Keratinocyte (primary cell): Measurements from ENCODE around the gene HIVEP2. TPM values are rescaled to one million over a fixed set of nuclear protein-coding genes. Genes with fewer than 3 reads are reported as not detected.

ENCODE experiments used
- DNase-seq: peaks from one replicate; pipeline ENCODE4 v3.0.0-alpha.2; 2011; ENCODE audit warnings: low read depth, missing footprints, low spot score
- FAIRE-seq: peaks from 2 replicates; lab custom pipeline; 2011; peaks lifted over from hg19 to GRCh38; lab: Jason Lieb, UNC
- H2AFZ ChIP-seq: 2 replicates; pipeline ENCODE4 v1.6.0; 2012; ENCODE audit warnings: low read length, control low read depth, inconsistent platforms; ENCODE audit not compliant: control insufficient read depth
- H3K27ac ChIP-seq: 2 replicates; pipeline ENCODE4 v1.5.1; 2011; ENCODE audit warnings: low read length; ENCODE audit not compliant: control insufficient read depth, insufficient read depth
- H3K27me3 ChIP-seq: 3 replicates; pipeline ENCODE4 v1.6.0; 2011; ENCODE audit warnings: low read length; ENCODE audit not compliant: control insufficient read depth, insufficient read depth; ENCODE audit errors: extremely low read depth
- H3K36me3 ChIP-seq, 2 experiments: 2 replicates in 1 of 2; 3 replicates in 1 of 2; pipeline ENCODE4 v1.5.1; 2011; ENCODE audit warnings: low read length in 2 of 2, mild to moderate bottlenecking in 1 of 2; ENCODE audit not compliant: control insufficient read depth in 2 of 2, insufficient read depth in 2 of 2; ENCODE audit errors: extremely low read depth in 1 of 2
- H3K4me1 ChIP-seq: 3 replicates; pipeline ENCODE4 v1.5.1; 2011; ENCODE audit warnings: low read length; ENCODE audit not compliant: control insufficient read depth, insufficient read depth; ENCODE audit errors: extremely low read depth
- H3K4me2 ChIP-seq: 3 replicates; pipeline ENCODE4 v1.6.0; 2011; ENCODE audit warnings: low read depth, low read length; ENCODE audit not compliant: control insufficient read depth, insufficient read depth; ENCODE audit errors: extremely low read depth
- H3K4me3 ChIP-seq, 3 experiments: fragments of 200-600 bp in 1 of 3; sonication (generic) in 1 of 3; 2 replicates in 2 of 3; 3 replicates in 1 of 3; pipeline ENCODE4 v1.5.1; 2011 to 2016; ENCODE audit warnings: low read length in 3 of 3, mild to moderate bottlenecking in 3 of 3, control low read depth in 2 of 3, inconsistent platforms in 1 of 3, low read depth in 1 of 3, mixed read lengths in 1 of 3, mixed run types in 1 of 3, moderate library complexity in 1 of 3; ENCODE audit not compliant: control insufficient read depth in 2 of 3, insufficient read depth in 2 of 3; ENCODE audit errors: extremely low read depth in 1 of 3
- H3K79me2 ChIP-seq: 2 replicates; pipeline ENCODE4 v1.6.0; 2012; ENCODE audit warnings: low read length; ENCODE audit not compliant: control insufficient read depth, insufficient read depth
- H3K9ac ChIP-seq: 3 replicates; pipeline ENCODE4 v1.6.0; 2011; ENCODE audit warnings: low read length; ENCODE audit not compliant: control insufficient read depth, insufficient read depth; ENCODE audit errors: extremely low read depth
- H3K9me1 ChIP-seq: 3 replicates; pipeline ENCODE4 v1.6.0; 2011; ENCODE audit warnings: low read length; ENCODE audit not compliant: control insufficient read depth, insufficient read depth; ENCODE audit errors: extremely low read depth
- H3K9me3 ChIP-seq: 2 replicates; pipeline ENCODE4 v1.5.1; 2012; ENCODE audit warnings: low read depth, low read length; ENCODE audit not compliant: control insufficient read depth
- H4K20me1 ChIP-seq: 3 replicates; pipeline ENCODE4 v1.6.0; 2011; ENCODE audit warnings: low read length; ENCODE audit not compliant: control insufficient read depth, insufficient read depth; ENCODE audit errors: extremely low read depth
- CTCF ChIP-seq, 3 experiments: IDR thresholded peaks in 1 of 3; conservative IDR thresholded peaks in 1 of 3; optimal IDR thresholded peaks in 1 of 3; 2 replicates in 2 of 3; 3 replicates in 1 of 3; pipeline versions ENCODE3 to v1.5.1; 2011; ENCODE audit warnings: low read length in 3 of 3, mild to moderate bottlenecking in 3 of 3, moderate library complexity in 2 of 3, control low read depth in 1 of 3, inconsistent platforms in 1 of 3; ENCODE audit not compliant: insufficient read depth in 2 of 3; ENCODE audit errors: extremely low read depth in 1 of 3
- EZH2 ChIP-seq: IDR thresholded peaks from one replicate; pipeline ENCODE4 v1.6.1; 2012; ENCODE audit warnings: inconsistent platforms, mild to moderate bottlenecking, low read length, moderate library complexity
- dilution Hi-C: fragments of 300-500 bp; cut with MboI; formaldehyde crosslinking; loops from one replicate; pipeline ENCODE4 v1.7.0; 2020; ENCODE audit warnings: low sequenced_read_pairs; ENCODE audit not compliant: extremely low pct_ligation_motif_present
- polyA plus RNA-seq, 5 experiments: library from polyadenylated mRNA; depleted of rRNA in 3 of 5; stranded (reverse) in 3 of 5; stranded (forward) in 1 of 5; unstranded in 1 of 5; fragments of >200 nt; gene quantifications; 1 replicate in 1 of 5; 2 replicates in 3 of 5; 3 replicates in 1 of 5; pipeline versions ENCODE4 v1.2.1 to v1.2.3, GENCODE V29; 2011 to 2012; ENCODE audit warnings: missing spikeins in 2 of 5, low read depth in 1 of 5, low replicate concordance in 1 of 5

HIVEP2 gene
- polyA plus RNA-seq, 1 donor (not counting 4 experiments of a cell fraction or from before 2014, with no cell fraction given), result 8.9 TPM

GRCh38 chr6:142822842-142823241 is 122.1 kb downstream of the HIVEP2 start:
- FAIRE-seq (peak; percentile 17), DNase-seq (no peak)
- Histone ChIP-seq H3K4me1 (peaks cover 19% of the 10 kb centered on the region), H2AFZ (no peak overlapping the region), H3K4me2 (no peak overlapping the region), H3K9ac (no peak overlapping the region), H3K36me3 (no peaks in the 10 kb centered on the region), H3K9me3 (no peaks in the 10 kb centered on the region), H3K9me1 (no peaks in the 10 kb centered on the region), H3K79me2 (peaks cover 7% of the 10 kb centered on the region), H3K27ac (no peak overlapping the region), H3K27me3 (no peaks in the 10 kb centered on the region), H3K4me3 (no peak overlapping the region), H4K20me1 (no peaks in the 10 kb centered on the region)
- dilution Hi-C loops, result no loop called here
- peak; percentile 54 to 70 (median 60) for TF ChIP-seq CTCF (optimal IDR thresholded peaks at IDR 0.05 in 1 of 3, IDR thresholded peaks at IDR 0.05 in 1 of 3, conservative IDR thresholded peaks at IDR 0.05 in 1 of 3; ENCODE audit: extremely low read depth in 1 of 3, insufficient read depth in 2 of 3, low read length in 3 of 3)
- no peak for TF ChIP-seq EZH2

- H3K9me1 ChIP-seq, result no peaks in the 10 kb centered on the region
- no peak overlapping the region for H3K4me2 ChIP-seq
- no peak overlapping the region for H3K27ac ChIP-seq
- H3K27me3 ChIP-seq, result no peaks in the 10 kb centered on the region
- H3K9ac ChIP-seq, result no peak overlapping the region
- H2AFZ ChIP-seq, result no peak overlapping the region
- peaks cover 7% of the 10 kb centered on the region for H3K79me2 ChIP-seq
- no peak overlapping the region for H3K4me3 ChIP-seq
- peaks cover 15% of the 10 kb centered on the region for H3K4me1 ChIP-seq
- dilution Hi-C loops, result no loop called here
- FAIRE-seq (no peak), DNase-seq (no peak)
- no peaks in the 10 kb centered on the region for H3K36me3 ChIP-seq
- no peaks in the 10 kb centered on the region for H3K9me3 ChIP-seq
- H4K20me1 ChIP-seq, result no peaks in the 10 kb centered on the region
- TF ChIP-seq CTCF (optimal IDR thresholded peaks at IDR 0.05 in 1 of 3, IDR thresholded peaks at IDR 0.05 in 1 of 3, conservative IDR thresholded peaks at IDR 0.05 in 1 of 3; ENCODE audit: extremely low read depth in 1 of 3, insufficient read depth in 2 of 3, low read length in 3 of 3) (no peak), EZH2 (no peak)
These were observed 122.6 kb downstream of the HIVEP2 start for GRCh38 chr6:142822383-142822782.
